Breast epithelium (tissue), 3 donors: ENCODE measurements around the gene THOC3. TPM values are rescaled to one million over a fixed set of nuclear protein-coding genes. Genes with fewer than 3 reads are reported as not detected.

Experiments
- total RNA-seq, 3 donors: library from RNA; depleted of rRNA; stranded (reverse); fragments of >200 nt; gene quantifications; one replicate each; pipeline ENCODE4 v1.1.0, GENCODE V29; 2016

Gene THOC3
- total RNA-seq, 3 donors from 2014 or later = 20.5 to 48.9 (median 42.3) TPM

Other genes with a start within 250 kb of the THOC3 start
- gene CPLX2, start 96.7 kb downstream of the THOC3 start, total RNA-seq = not detected